GM12873 (cell line): ENCODE results near the gene AGBL3.

Experiments
- CTCF ChIP-seq: IDR thresholded peaks from 2 replicates; pipeline ENCODE4 v1.5.1; 2012; ENCODE audit warnings: low read depth, mild to moderate bottlenecking, moderate library complexity, low read length, control low read depth; ENCODE audit not compliant: insufficient read depth; ENCODE audit errors: missing control alignments

Gene AGBL3

GRCh38 chr7:135121868-135122267, 135.6 kb downstream of the AGBL3 start:
- no peak for TF ChIP-seq CTCF

- TF ChIP-seq CTCF: no peak
Measured at GRCh38 chr7:135128931-135129330, 142.6 kb downstream of the AGBL3 start.

- peak; percentile 3 for TF ChIP-seq CTCF
Measured at GRCh38 chr7:135129579-135129978, 143.3 kb downstream of the AGBL3 start.

GRCh38 chr7:135143885-135144668, 157.8 kb downstream of the AGBL3 start:
- TF ChIP-seq CTCF: no peak

GRCh38 chr7:135147341-135147898, 161.1 kb downstream of the AGBL3 start:
- TF ChIP-seq CTCF: no peak

GRCh38 chr7:135147899-135148721, 161.8 kb downstream of the AGBL3 start, which contains the start of gene TMEM140:
Gene TMEM140 (plus strand): TSS chr7:135148072. CDS start chr7:135164442, 16,370 bp downstream.
- peak; percentile 18 for TF ChIP-seq CTCF

GRCh38 chr7:135150072-135150782, 163.9 kb downstream of the AGBL3 start:
- no peak for TF ChIP-seq CTCF
